Esophagus mucosa (tissue), 1 donor: ENCODE data around the gene TELO2. TPM values are rescaled to one million over a fixed set of nuclear protein-coding genes. Genes with fewer than 3 reads are reported as not detected.
"Not testable (repeated sequence)": the region's sequence is repeated elsewhere in the genome, so short reads cannot be mapped to it uniquely, and the experiment has no call there.

Experiments
- ATAC-seq: fragments of 200-7000 bp; cut with Tn5 transposase; one replicate; pipeline ENCODE4 v1.9.1; 2020
- total RNA-seq: library from RNA; stranded (reverse); gene quantifications from one replicate; pipeline ENCODE4 v1.2.4, GENCODE V29; 2023
- donor health status: DM: yes; HTN: yes; CAD: no.

The TELO2 gene
- total RNA-seq, 1 donor from 2014 or later = 21.3 TPM

GRCh38 chr16:1458336-1458976, 34.7 kb upstream of the TELO2 start:
- ATAC-seq = no peak

- peak; percentile 42 for ATAC-seq
Observed at GRCh38 chr16:1458977-1459341, 34.2 kb upstream of the TELO2 start.

DNA sequence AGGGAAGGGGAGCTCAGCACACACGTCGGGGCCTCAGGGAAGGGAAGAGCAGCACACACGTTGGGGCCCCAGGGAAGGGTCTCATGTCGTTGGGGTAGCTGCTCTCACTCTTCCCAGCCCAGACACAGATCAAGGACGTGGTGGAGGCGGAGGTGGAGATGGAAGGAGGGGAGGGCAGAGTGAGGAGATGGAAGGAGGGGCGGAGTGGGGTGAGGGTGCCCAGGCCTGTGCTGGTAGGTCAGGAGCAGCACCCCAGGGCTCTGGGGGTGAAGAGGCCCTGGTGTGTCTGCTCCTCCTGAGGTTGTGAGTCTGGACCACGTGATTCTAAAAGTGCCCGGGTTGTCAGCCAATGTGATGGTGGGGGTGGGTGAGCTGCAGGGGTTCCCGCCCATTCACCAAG, 33.2 kb upstream of the TELO2 start:
- ATAC-seq = no peak

DNA sequence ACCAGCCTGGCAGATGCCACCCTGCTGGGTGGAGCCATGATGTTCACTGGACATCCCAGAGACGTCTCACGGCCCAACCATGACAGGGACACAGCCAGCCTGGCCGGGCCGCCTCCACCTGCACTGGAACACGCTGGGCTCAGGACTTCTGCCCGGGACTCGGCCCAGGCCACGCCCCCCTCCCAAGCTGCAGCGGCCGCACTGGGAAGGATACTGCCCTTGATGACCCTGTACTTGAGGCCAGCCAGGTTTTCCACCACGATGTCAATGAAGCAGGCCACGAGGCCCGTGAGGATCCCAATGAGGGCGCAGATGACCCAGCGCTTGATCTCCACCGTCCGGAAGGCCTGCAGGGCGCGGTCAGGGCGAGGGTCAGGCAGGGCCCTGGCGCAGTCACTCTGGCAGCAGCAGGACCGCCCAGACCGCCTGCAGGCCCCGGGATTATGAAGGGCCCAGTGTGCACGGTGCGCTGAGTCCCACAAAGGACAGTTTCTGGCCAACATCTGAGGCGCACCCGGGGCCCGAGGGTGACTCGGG, 32.5 kb upstream of the TELO2 start:
- ATAC-seq = no peak

- no peak for ATAC-seq
Observed at GRCh38 chr16:1461146-1461545, 32.0 kb upstream of the TELO2 start.

DNA sequence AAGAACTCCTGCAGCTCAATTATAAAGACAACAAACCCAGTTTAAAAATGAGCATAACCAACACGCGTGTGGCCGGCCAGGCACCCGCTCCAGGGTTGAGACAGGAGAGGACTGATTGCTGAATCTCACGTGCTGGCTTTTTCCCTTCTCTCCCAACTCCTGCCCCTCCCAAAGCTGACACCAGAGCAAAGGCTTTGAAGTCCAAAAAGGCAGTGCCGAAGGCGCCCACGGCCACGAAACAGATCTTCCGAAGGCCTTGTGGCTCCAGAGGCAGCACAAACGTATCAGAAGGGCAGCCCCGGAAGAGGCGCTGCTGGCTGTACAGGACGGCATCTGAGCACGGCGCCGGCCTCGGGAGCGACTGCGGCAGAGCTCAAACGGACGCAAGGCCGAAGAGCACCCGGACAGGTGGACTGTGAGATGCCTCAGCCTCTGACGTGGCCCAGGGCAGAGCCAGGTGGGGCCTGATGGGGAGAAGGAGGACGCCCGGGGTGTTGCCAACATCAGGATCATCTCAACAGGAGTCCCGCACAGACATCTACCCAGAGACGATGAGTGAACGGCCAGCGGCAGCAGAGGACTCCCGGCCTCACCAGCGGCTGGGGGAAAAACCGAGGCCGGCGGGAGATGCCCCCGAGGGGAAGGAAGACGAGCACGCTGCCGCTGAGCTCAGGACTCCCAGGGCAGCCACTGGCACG, 28.8 kb upstream of the TELO2 start:
- no peak for ATAC-seq

- ATAC-seq = no peak
Observed at GRCh38 chr16:1464894-1465566, 28.1 kb upstream of the TELO2 start.

DNA sequence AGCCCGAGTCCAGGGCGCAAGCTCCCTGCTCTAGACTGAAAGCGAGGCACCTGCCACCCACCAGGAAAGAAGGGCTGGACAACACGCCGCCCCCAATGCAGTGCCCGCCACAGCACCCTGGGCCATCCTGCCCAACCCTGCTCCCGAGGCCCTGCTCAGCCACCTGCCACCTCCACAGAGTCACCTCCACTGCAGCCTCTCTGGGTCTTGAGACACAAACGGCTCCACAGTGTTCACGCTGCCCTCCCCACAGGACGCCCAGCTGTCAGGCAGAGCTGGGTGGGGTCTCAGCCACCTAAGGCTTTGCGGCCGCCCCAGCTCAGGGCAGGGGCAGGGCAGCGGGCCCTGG, 27.6 kb upstream of the TELO2 start:
- ATAC-seq = peak; percentile 7

DNA sequence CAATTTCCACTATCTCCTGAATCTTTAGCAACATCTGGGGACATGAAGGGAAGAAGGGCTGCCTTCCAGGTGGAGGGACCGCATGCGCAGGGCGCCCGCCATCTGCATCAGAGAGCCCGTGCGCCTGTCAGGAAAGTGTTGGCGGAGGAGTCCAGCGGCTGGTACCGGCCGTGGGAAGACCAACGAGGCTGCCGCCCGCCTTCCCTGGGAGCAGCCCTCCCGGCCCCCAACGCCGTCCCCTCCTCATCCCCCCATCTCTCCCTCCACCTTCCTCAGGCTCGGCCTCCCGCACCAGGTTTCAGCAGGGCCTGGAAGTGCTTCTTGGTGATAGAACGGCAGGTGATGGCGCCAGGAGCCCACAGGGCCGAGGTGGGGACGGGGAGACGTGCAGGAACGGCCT, 27.1 kb upstream of the TELO2 start:
- ATAC-seq = no peak

DNA sequence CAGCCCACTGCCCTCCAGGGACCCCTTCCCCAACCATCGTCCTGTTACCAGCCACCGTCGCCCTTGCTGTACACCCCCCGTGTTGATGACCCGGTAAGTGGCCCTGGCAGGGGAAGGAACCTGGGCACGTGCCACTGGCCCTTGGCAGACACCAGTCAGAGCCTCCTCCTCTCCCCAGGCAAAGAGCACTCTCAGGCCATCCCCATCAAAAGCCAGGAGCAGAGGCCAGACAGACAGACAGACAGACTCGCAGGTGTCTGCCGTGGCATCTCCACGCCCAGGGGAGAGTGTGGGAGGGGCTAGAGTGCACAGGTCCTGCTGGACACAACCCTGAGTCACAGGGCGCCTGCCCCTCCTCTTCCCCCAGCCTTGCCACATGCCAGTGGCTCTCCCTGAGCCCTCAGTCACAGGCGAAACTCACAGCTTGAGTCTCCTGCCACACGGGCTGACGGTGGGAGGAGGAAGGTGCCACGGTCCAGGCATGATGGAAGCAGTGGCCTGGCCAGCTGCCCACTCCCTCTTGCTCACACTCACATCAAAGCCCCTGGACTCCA, 26.1 kb upstream of the TELO2 start:
- peak; percentile 71 for ATAC-seq

DNA sequence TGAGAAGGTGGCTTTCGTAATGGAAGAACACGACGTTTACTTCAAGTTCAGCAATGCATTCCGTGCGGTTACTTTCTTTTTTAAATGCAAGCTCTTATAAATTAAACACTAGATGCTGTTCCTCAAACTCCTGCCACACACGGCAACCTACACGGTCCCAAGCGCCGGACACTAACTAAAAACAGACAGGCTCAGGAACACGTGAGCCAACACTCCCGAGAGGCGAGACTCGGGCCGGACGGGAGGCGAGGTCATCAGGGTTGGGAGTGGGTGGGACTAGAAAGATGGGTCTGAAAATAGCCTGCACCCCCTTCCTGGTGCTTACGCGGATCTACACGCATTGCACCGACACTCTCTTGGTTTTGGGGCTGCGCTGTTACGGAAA, 24.7 kb upstream of the TELO2 start:
- no peak for ATAC-seq

DNA sequence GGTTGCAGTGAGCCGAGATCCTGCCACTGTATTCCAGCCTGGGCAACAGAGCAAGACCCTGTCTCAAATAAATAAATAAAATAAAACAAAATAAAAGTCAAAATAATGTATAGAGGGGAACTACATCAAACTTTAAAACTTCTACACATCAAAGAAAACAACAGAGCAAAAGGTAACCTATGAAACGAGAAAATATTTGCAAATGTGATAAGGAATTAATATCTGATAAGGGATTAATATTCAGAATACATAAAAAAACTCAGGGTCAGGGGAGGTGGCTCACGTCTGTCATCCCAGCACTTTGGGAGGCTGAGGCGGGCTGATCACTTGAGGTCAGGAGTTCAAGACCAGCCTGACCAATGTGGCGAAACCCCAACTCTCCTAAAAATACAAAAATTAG, 24.0 kb upstream of the TELO2 start:
- not testable (repeated sequence) for ATAC-seq

- no peak for ATAC-seq
Observed at GRCh38 chr16:1469693-1470201, 23.4 kb upstream of the TELO2 start.

- ATAC-seq = peak; percentile 33
Observed at GRCh38 chr16:1470481-1471251, 22.5 kb upstream of the TELO2 start.

DNA sequence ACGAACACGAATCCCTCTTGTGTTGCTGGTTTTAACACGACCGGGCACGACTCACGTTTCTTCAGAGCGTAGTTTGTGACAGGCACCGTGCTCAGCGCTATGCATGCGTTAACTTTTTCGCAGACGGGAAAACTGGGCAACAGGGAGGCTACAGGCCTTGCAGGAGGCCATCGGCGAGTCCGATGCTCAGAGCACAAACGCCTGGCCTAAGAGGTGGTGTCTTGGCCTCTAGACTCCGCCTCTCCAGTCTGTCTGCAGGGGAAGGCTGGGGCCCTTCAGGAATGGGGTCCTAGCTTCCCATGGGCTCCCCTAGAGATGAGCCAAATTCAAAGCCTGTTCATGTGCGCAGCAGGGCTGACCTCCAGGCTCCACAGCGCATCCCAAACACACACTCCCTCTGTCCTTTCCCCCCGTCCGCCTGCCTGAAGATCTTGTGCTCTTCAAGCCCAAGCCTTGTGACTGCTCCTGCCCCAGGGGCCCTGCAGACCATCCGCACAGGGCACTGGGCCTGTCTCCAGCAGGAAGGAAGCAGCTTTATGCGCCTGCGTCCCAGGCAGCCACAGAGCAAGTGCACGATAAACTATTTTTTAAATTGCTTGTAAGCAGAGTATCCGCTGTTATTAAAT, 21.5 kb upstream of the TELO2 start:
- ATAC-seq = no peak

- ATAC-seq = no peak
Observed at GRCh38 chr16:1472974-1473373, 20.2 kb upstream of the TELO2 start.

- ATAC-seq = peak; percentile 1
Observed at GRCh38 chr16:1474082-1474795, 18.9 kb upstream of the TELO2 start.

DNA sequence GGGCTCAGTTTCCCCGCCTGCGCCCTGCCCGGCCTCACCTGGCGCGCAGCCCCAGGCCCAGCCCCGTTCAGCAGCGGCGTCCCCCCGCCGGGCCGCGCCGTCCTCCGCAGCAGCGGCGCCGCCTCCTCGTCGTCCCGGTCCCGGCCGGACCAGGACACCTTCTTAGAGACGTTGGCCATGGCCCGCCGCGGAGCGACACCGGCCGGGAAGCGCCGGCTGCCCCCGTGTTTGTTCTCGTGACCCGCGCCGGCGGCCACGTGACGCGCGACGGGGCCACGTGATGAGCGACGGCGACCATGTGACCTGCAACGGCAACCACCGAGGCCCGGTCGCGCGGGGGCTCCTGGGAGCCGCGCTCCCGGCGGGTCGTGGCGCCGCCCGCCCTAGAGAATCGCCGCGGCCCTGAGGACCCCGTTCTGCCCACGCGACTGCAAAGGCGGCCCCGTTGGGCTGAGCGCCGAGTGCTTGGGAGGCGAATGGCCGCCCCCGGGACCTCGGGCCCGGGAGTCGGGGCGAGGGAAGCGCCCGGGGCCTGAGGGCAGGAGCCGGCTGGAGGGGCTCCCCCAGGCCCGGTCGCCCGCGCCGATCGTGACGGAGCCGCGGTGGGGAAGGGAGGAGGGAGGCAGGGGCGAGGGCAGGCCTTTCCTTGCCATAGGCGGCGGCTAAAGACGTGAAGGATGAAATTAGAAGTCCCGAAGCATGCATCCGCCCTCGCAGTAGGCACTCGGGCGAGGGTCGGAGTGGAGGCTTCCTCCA, 18.2 kb upstream of the TELO2 start, which contains the start of gene CLCN7:
TSS of gene CLCN7 (minus strand) at position 233 of the 756 bp plus-strand sequence. CDS start at position 179, 54 bp downstream.
- peak; percentile 90 for ATAC-seq

DNA sequence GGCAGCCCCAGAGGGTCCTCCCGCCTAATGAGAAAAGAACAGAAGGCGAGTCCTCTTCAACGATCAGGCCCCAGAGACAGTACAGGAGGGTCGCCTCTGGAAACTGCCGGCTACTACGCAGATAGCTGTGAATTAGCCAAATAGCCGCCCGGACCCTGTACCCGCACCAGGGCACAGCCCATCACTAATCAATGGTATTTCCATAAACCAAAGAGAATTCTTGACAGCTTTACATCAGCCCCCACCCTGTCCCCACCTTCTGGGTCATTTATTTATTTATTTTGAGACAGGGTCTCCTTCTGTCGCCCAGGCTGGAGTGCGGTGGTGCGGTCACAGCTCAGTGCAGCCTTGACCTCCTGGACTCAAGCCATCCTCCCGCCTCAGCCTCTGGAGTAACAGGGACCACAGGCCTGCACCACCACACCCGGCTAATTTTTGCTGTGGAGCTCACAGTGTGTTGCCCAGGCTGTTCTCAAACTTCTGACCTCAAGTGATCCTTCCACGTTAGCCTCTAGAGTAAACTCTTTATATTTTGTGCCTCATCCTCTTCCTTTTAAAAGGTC, 17.5 kb upstream of the TELO2 start:
- no peak for ATAC-seq

DNA sequence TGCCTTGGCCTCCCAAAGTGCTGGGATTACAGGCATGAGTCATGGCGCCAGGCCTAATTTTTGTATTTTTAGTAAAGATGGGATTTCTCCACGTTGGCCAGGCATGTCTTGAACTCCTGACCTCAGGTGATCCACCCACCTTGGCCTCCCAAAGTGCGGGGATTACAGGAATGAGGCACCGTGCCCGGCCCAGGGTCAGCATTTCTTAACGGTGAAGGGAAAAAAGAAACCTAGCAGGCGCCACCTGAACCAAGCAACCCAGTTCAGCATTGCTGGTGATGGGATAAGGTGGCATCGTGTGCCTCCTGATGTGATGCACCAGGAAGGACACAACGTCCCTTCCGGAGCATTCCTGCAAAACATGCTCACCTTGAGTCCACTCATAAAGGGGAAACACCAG, 16.1 kb upstream of the TELO2 start:
- ATAC-seq = no peak
